Measurements from ENCODE around the gene GPR78.

Gene GPR78

DNA sequence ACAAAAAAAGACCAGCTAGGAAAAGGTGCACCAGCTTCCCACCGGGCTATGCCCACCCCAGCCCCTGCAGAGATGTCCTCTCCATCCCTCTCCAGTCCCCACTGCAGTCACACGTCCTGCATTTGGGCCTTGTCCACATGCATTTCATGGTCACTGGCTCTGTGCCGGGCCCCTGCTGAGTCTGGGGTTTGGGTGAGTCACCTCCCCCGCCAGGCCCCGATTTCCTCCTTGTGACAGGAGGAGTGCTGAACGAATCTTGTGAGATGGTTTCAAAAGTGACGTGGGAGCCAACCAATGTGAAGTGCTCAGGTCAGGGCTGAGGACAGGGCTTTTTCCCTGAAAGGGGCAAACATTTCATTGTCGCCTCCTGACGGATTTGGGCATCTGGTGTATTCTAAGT lies 19.5 kb downstream of the GPR78 start:
- no peak for DNase-seq (ENCODE audit: low read depth in 3 of 3)

DNA sequence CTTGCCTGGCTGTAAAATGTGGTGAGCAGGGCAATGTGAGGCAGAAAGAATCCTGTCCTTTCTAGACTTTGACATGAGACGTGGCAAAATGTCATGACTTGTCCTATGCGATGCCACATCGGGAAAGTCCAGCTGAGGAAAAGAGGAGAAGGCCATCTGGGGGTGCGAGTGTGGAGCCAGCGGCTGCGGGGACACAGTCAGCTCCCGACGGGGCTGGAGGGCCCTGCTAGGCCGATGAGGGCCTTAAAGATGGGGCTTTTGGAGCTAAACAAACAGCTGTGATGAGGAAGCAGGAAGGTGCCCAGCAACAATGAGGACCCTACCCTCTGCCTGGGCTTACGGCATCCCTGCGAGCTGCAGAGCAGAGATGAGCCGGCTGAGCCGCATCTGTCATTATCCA lies 20.1 kb downstream of the GPR78 start:
- no peak for DNase-seq (ENCODE audit: low read depth in 3 of 3)

DNA sequence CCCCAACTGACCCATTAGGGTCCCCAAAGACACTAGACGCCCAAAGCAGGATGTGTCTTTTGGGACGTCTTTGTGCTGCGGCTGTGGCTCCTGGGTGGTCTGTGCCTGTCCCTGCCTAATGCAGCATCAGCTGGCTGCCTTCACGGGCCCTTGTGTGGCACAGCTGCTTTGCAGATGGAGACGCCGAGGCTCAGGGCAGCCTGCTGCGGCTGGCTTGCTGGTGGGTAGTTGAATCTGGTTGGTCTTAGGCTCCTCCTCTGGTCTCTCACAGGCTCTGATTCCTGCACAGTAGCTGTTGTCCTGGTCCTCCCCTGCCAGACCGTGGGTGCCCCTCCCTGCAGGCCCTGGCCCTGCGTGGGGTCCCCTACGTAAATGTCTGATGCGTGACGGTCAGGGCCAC lies 20.5 kb downstream of the GPR78 start:
- no peak for DNase-seq (ENCODE audit: low read depth in 3 of 3)

DNA sequence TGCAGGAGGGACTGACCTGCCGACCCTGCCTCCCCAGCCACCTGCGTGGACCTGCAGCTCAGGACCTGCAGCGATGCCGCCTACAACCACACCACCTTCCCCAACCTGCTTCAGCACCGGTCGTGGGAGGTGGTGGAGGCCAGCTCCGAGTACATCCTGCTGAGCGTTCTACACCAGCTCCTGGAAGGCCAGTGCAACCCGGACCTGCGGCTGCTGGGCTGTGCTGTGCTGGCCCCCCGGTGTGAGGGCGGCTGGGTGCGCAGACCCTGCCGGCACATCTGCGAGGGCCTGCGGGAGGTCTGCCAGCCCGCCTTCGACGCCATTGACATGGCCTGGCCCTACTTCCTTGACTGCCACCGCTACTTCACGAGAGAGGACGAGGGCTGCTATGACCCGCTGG lies 20.9 kb downstream of the GPR78 start:
- DNase-seq (ENCODE audit: low read depth in 3 of 3), result no peak

DNA sequence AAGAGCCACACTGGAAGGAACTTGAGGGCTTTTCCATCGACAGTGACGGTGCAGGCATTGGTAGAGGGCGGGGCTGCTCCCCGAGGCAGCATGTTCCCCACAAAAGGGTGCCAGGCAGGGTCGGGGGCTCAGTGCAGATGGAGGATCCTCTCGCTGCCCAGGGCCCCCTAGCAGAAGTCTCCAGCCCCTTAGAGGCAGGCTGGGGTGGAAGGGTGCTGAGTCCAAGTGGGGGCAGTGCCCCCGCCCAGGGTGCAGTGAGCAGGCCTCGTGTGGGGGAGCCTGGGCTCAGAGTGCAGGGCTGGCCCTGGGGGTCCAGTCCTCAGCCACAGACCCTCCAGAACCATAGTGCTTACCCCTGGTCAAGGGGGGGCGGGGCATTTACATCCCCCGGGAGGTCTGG lies 21.4 kb downstream of the GPR78 start:
- DNase-seq (ENCODE audit: low read depth in 3 of 3), result no peak

DNA sequence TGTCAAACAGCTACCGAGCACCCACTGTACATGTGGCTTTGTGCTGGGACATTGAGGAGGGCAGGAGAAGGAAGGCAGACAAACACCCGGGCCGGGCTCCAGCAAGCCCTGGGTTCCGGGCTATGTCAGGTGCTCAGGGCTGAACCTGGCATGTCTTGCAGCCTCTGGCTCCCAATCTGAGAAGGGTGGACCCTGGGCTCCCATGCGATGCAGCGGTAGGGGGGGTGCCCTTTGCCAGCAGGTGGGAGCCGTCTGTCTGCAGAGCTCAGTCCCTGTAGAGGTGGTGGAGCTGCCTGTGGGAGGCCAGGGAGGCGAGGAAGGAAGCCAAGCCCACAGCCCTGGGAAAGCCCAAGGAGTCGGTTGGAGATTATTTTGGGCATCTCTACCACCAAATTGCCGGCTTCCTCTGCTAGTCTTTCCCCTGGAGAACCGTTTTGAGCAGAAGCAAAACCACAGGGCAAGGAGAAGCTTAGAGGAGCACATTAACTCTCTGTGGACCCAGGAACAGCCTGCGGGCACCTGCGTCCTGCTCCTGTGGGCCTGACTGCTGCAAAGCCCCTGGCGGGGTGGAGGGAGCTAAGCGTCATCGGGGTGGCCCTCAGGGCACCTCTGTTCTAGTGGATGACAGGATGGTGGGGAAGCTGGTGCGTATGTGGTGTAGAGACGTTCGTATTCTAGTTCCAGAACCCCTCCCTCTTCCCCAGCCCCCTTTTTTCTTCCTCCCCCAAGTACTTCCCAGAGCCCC lies 22.7 kb downstream of the GPR78 start:
- DNase-seq (ENCODE audit: low read depth in 3 of 3), result no peak

DNA sequence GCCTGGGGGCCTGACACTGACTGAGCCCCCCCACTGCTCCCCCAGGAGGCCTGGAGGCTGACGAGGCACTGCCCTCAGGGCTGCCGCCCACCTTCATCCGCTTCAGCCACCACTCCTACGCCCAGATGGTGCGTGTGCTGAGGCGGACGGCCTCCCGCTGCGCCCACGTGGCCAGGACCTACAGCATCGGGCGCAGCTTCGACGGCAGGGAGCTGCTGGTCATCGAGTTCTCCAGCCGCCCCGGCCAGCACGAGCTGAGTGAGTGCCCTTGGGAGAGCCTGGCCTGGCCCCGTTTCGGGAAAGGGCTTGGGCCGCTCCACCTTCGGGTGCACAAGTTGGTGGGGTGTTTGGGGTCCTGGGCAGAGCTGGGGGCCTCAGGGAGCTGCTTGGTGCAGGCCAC lies 23.7 kb downstream of the GPR78 start:
- DNase-seq (ENCODE audit: low read depth in 3 of 3), result no peak

DNA sequence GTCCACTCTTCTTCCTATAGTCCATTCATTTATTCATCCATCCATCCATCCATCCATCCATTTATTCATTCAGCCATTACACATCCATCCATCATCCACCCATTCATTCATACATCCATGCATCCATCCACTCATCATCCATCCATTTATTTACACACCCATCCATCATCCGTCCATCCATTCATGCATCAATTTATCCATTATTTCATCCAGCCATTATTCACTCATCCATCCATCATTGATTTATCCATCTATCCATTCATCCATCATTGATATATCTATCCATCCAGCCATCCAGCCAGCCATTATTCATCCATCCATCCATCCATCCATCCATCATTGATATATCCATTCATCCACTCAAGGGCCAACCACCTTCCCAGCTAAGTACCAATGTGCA lies 25.1 kb downstream of the GPR78 start:
- no peak for DNase-seq (ENCODE audit: low read depth in 3 of 3)

DNA sequence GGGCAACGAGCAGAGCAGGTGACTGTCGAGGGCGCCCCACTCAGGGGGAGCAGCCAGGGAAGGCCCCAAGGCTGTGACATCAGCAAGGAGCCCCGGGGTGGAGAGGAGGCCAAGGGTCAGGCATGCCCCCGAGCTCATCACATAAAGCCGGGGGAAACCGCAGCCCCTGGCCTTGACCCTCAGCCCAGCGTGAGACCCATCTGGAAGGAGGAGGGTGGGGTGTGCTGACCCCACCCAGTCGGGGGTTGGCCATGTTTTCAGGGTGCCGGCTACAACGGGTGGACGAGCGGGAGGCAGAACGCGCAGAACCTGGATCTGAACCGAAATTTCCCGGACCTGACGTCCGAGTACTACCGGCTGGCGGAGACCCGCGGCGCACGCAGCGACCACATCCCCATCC lies 26.3 kb downstream of the GPR78 start:
- no peak for DNase-seq (ENCODE audit: low read depth in 3 of 3)

DNA sequence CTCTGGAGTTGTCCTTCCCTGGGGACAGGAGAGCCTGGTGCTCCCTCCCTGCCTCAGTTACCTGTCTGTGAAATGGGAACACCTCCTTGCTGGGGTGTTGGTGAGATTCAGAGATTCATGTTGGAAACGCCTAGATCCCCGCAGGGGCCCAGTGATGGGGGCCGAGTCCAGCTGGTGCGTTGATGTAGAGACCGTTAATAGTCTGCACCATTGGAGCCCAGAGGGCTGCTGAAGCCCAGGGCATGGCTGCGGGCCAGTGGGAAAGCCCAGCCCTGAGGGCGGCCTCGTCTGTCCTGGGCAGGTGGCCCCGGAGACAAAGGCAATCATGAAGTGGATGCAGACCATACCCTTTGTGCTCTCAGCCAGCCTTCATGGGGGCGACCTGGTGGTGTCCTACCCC lies 26.8 kb downstream of the GPR78 start:
- no peak for DNase-seq (ENCODE audit: low read depth in 3 of 3)

DNA sequence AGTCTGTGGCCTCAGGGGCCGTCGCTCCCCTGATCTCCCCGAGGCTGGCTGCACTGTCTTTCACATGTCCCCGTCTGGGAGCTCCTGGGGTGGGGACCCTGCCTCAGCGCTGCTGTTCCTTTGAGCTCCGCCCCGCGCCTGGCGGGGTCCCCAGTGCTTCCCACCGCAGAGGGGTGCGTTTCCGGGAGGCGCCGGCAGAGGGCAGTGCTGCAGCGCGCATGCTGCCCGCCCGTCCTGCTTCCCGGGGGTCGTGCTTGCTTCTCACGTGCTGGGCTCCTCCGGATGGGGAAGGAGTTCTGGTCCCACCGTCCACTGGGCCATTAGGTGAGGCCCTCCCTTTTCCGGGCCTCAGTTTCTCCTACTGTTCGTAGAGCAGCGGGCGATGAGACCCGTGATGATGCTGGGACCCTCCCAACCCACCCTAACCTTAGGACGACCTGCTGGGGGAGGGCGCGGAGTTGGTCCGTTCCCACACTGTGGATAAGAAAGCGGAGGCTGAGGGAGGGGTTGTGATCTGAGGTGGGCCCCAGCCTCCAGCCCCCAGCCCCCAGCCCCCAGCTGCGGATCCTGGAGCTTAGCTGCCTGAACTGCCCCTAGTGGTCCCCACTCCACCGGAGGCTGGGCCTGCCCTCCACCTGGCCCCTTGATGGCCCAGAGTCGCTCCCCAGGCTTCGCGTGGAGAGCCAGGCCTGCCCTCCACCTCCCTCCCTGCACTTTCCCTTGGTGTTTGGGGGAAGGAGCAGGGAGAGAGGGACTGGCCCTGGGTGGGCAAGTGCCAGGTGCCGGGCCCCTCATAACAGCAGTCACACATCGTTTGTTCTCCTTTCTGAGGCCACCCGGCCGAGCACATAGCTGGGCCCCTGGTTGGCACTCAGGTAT lies 27.6 kb downstream of the GPR78 start:
- DNase-seq (ENCODE audit: low read depth in 3 of 3), result peak in 2 of 3 experiments; percentile 7

DNA sequence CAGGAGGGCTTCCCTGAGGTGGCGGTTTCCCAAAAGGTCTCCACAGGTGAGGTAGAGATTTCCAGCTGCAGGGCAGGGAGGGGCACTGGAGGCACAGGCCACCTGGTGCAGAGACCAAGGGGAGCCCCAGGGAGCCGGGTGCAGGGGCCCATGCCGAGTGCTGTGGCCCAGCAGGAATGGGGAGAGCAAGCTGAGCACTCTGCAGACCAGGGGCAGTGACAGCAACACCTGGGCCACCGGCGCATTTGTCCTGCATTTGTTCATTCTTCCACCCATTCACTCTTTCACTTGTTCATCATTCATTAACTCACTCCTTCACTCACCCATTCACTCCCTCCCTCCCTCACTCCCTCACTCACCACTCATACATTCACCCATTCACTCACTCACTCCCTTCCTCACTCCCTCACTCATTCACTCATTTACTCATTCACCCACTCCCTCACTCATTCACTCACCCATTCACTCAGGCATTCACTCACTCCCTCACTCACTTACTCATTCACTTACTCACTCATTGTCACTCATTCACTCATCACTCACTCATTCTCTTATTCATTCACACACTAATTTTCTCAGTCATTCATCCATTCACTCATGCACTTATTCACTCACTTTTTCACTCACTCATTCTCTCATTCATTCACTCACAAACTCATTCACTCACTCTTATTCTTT lies 28.7 kb downstream of the GPR78 start:
- no peak for DNase-seq (ENCODE audit: low read depth in 3 of 3)

DNA sequence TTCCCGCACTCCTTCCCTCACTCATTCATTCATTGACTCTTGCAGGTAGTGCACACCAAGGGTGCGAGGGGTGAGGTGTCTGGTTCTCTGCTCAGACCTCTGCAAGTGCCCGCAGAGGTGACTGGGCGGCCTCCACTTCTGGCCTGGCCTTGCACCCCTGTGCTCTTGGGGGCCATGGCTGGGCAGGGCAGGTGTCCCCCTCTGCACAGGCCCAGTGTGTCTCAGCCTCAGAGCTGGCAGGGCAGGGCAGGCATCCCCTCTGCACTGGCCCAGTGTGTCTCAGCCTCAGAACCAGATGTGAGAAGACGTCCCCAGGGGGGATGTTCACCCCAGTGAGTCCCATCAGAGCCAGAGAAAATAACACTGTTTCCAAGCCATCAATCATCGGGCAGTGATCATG lies 29.2 kb downstream of the GPR78 start:
- DNase-seq (ENCODE audit: low read depth in 3 of 3), result no peak

DNA sequence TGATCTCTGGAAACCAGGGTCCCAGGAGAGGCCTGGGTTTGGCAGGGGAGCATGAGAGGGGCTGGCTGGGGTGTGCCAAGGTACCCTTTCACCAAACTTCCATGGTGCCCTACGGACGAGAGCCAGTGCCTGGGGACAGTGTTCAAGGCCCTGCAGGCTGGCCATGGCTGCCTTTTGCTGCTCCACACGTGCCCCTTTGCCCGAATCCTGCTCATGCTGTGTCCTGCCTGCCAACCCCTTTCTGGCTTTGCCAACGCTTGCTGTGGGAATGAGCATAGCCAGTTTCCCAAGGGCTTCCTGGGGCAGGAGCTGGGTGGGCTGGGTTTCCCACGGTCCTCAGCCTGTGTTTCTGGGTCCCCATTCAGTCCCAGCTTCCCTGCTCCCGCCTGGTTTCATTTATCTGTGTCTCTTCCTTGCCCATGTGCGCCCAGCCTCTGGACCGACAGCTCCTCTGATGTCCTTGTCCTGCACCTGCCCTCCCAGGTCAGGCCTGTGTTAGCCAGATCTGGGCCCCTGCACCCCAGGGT lies 29.7 kb downstream of the GPR78 start:
- no peak for DNase-seq (ENCODE audit: low read depth in 3 of 3)

DNA sequence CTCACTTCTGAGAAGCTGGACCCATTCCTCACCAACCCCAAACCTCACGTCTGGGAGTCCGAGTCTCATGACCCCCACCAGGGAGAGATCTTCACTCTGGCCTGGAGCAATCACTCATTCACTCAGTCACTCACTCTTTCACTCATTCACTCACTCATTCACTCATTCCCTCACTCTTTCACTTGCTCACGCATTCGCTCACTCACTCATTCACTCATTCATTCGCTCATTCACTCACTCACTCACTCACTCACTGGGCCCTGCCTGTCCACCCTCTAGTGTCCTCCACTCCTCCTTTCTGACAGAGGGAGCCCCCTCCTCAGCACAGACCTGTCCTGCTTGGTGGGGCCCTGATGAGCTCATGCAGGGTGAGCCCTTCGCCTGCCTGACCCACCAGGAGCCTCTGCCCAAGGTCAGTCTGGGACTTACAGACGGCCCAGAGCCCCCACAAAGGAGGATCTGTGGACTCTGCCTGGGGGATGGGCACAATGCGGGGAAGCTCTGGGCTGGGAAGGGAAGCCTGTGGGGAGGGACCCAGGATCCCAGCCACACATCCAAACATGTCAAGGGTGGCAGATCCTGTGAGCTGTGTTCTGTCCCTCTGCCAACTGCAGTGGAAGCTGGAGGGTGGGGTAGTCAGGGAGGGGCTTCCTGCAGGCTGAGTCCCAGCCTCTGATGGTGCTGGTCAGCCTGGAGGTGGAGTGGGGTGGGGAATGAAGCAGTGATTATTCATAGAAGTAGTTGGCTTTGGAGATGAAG lies 30.8 kb downstream of the GPR78 start:
- no peak for DNase-seq (ENCODE audit: low read depth in 3 of 3)

DNA sequence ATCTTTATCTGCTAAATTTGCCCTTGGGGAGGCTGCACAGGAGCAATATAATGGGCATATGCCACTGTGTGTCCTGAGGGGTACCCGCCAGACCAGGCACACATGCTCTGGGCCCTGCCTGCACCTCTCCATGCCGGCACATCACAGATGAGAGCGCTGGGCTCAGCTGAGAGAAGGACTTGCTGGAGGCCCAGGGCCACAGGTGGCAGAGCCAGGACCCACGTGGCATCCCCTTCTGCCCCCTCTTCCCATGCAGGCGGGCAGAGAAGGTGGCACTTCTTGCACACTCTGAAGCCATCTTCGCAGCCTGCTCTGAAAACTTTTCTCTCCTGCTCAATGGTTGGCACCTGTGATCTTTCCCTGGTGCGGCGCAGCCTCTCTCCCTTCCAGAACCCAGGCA lies 32.5 kb downstream of the GPR78 start:
- DNase-seq (ENCODE audit: low read depth in 3 of 3), result no peak

DNA sequence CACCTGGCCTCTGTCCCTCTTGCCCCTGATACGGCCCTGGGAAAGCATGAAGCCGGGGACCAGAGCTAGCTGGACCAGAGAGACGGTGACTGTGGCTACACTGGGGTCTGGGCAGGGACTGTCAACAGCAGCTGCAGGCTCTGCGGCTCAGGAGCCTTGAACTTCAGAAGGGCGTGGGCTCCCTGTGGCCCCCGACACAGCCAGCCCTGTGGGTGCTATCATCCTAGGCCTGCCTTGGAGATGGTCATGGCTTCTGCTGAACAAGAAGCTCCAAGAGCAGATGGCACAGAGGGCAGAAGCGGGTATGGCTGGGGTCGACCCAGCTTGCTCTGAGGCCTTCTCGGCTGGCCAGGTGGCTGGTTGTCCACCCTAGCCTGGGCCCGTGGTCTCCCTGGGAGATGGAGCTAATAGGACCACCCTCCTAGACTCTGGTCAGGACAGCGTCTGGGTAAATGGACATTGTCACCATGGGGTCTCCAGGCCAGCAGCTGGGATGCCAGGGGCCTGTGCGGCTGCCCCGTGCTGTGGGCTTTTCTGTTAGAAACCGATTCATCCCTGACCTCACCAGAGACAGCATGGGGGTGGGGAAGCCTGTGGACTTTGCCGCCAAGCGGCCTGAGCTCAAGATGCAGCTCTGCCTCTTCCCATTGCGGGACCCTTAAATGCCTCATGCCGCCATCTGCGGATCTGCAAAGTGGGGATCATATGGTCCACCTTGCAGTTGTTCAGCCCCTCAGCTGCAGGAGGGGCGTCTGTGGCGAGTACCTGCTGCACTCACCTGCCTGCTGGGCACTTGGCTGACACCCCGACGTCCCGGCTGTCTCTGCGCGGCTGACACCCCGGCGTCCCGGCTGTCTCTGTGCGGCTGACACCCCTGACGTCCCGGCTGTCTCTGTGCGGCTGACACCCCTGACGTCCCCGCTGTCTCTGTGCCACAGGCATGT lies 33.5 kb downstream of the GPR78 start:
- DNase-seq (ENCODE audit: low read depth in 3 of 3), result no peak

DNA sequence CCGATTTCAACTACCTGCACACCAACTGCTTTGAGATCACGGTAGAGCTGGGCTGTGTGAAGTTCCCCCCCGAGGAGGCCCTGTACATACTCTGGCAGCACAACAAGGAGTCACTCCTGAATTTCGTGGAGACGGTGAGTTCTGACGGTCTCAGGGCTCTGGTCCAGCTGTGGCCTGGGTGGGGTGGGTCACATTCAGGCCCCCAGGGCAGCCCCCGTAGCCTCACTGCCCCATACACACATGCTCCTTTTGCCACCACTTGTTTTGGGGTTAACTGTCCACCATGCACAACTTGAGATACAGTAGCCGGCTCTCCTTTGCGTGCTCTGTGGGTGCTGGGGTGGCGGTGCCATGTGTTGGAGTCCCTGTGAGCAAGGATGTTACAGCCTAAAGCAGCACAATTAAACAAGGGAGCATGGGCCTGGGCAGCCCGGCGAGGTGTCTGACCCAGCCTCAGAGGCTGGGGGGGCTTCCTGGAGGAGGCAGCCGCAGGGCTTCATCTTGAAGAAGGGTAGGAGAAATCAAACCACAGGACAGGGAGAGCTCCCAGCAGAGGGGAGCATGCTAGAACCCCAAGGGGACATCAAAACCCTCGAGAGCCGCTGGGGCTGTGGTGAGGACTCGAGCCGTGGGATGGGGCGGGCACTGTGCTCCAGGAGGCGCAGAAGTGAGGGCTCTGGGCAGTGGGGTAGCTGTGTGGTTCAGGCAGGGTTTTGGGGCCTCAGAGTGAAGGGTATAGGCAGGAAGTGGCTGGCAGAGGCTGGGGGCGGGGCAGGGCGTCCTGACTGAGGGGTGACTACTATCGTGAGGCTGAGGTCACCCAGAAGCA lies 34.4 kb downstream of the GPR78 start:
- DNase-seq (ENCODE audit: low read depth in 3 of 3), result no peak

DNA sequence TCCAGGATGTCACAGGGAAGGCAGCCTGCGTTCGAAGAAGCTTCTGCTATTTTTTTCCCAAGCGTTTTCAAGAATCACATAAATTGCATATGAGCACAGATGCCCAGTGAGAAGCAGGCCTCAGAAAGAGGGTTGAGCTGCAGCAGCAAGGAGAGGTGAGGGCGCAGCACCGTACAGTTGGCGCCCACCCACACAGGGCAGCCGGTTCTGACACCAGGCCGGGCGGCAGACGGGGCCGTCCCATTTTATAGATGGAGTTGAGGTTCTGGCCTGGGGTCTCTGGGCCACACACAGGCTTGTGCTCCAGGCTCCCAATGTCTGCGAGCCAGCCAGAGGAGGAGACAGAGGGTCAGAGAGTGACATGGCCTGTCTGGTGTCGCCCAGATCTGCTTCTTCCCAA lies 35.2 kb downstream of the GPR78 start:
- DNase-seq (ENCODE audit: low read depth in 3 of 3), result no peak

All from stimulated activated CD4-positive, alpha-beta T cell treated with anti-CD3 and anti-CD28 coated beads, TNF-alpha, amount 100 ng/mL, for 4 hours (primary cell).